ENCODE measurements around the gene ENPP3. TPM values are rescaled to one million over a fixed set of nuclear protein-coding genes. Genes with fewer than 3 reads are reported as not detected.
A peak's percentile ranks its signal among the peaks of the same experiment; 100 is the strongest.

Gene ENPP3
- total RNA-seq, 1 donor from 2014 or later = 5.7 TPM

- Mint-ChIP-seq H3K9me3 (no peaks in the 10 kb centered on the region), H3K4me1 (ENCODE audit: low read depth) (peaks cover 6% of the 10 kb centered on the region), H3K27me3 (ENCODE audit: insufficient read depth) (peaks cover 3% of the 10 kb centered on the region), H3K27ac (no peak overlapping the region), H3K36me3 (ENCODE audit: low read depth) (no peaks in the 10 kb centered on the region), H3K4me3 (no peak overlapping the region)
- no peak for DNase-seq (ENCODE audit: low spot score)
- intact Hi-C loops (cut with micrococcal nuclease) = no loop called here
Measured at GRCh38 chr6:131678442-131678841, 41.3 kb downstream of the ENPP3 start.

- H3K27me3 Mint-ChIP-seq (ENCODE audit: insufficient read depth) = peaks cover 3% of the 10 kb centered on the region
- DNase-seq (ENCODE audit: low spot score) = no peak
- no peaks in the 10 kb centered on the region for H3K36me3 Mint-ChIP-seq (ENCODE audit: low read depth)
- H3K4me3 Mint-ChIP-seq = no peak overlapping the region
- no peaks in the 10 kb centered on the region for H3K9me3 Mint-ChIP-seq
- peaks cover 11% of the 10 kb centered on the region for H3K4me1 Mint-ChIP-seq (ENCODE audit: low read depth)
- intact Hi-C loops (cut with micrococcal nuclease) = loop anchor here (10.0 kb wide), 2 partner anchors 124 to 1056 kb away; partner anchors contain the start of gene ENPP1
- H3K27ac Mint-ChIP-seq = no peak overlapping the region
Measured at GRCh38 chr6:131680868-131681267, 43.8 kb downstream of the ENPP3 start.

- Mint-ChIP-seq H3K27ac (no peak overlapping the region), H3K4me3 (no peak overlapping the region), H3K36me3 (ENCODE audit: low read depth) (no peaks in the 10 kb centered on the region), H3K9me3 (no peaks in the 10 kb centered on the region), H3K27me3 (ENCODE audit: insufficient read depth) (peaks cover 3% of the 10 kb centered on the region), H3K4me1 (ENCODE audit: low read depth) (peaks cover 11% of the 10 kb centered on the region)
- intact Hi-C loops (cut with micrococcal nuclease) = loop anchor here (10.0 kb wide), 2 partner anchors 123 to 1057 kb away; partner anchors contain the start of gene ENPP1
- DNase-seq (ENCODE audit: low spot score) = no peak
Measured at GRCh38 chr6:131681585-131681984, 44.5 kb downstream of the ENPP3 start.

- Mint-ChIP-seq H3K9me3 (no peaks in the 10 kb centered on the region), H3K4me3 (no peak overlapping the region), H3K27me3 (ENCODE audit: insufficient read depth) (peaks cover 3% of the 10 kb centered on the region), H3K36me3 (ENCODE audit: low read depth) (no peaks in the 10 kb centered on the region), H3K4me1 (ENCODE audit: low read depth) (peaks cover 16% of the 10 kb centered on the region), H3K27ac (no peak overlapping the region)
- no peak for DNase-seq (ENCODE audit: low spot score)
- intact Hi-C loops (cut with micrococcal nuclease) = loop anchor here (10.0 kb wide), 2 partner anchors 122 to 1058 kb away; partner anchors contain the start of gene ENPP1
Measured at GRCh38 chr6:131682442-131682841, 45.3 kb downstream of the ENPP3 start.

GRCh38 chr6:131683479-131683878 is 46.4 kb downstream of the ENPP3 start:
- Mint-ChIP-seq H3K4me3 (no peak overlapping the region), H3K9me3 (no peaks in the 10 kb centered on the region), H3K27me3 (ENCODE audit: insufficient read depth) (peaks cover 4% of the 10 kb centered on the region), H3K36me3 (ENCODE audit: low read depth) (no peaks in the 10 kb centered on the region), H3K27ac (no peak overlapping the region), H3K4me1 (ENCODE audit: low read depth) (peaks cover 24% of the 10 kb centered on the region)
- DNase-seq (ENCODE audit: low spot score) = no peak
- intact Hi-C loops (cut with micrococcal nuclease) = loop anchor here (1.0 to 10.0 kb wide), 3 partner anchors 54 to 1059 kb away; partner anchors contain the start of gene ENPP1

- H3K27me3 Mint-ChIP-seq (ENCODE audit: insufficient read depth) = peaks cover 3% of the 10 kb centered on the region
- intact Hi-C loops (cut with micrococcal nuclease) = loop anchor here (10.0 kb wide), 2 partner anchors 119 to 1061 kb away; partner anchors contain the start of gene ENPP1
- no peak for DNase-seq (ENCODE audit: low spot score)
- no peak overlapping the region for H3K4me3 Mint-ChIP-seq
- H3K36me3 Mint-ChIP-seq (ENCODE audit: low read depth) = no peaks in the 10 kb centered on the region
- no peaks in the 10 kb centered on the region for H3K9me3 Mint-ChIP-seq
- H3K27ac Mint-ChIP-seq = no peak overlapping the region
- H3K4me1 Mint-ChIP-seq (ENCODE audit: low read depth) = peaks cover 33% of the 10 kb centered on the region
Measured at GRCh38 chr6:131685266-131685780, 48.2 kb downstream of the ENPP3 start.

- H3K4me3 Mint-ChIP-seq = no peak overlapping the region
- H3K27me3 Mint-ChIP-seq (ENCODE audit: insufficient read depth) = peaks cover 12% of the 10 kb centered on the region
- intact Hi-C loops (cut with micrococcal nuclease) = loop anchor here (10.0 kb wide), 2 partner anchors 118 to 1062 kb away; partner anchors contain the start of gene ENPP1
Measured at GRCh38 chr6:131687022-131687421, 49.9 kb downstream of the ENPP3 start.

GRCh38 chr6:131688286-131688685 is 51.2 kb downstream of the ENPP3 start:
- intact Hi-C loops (cut with micrococcal nuclease) = loop anchor here (1.0 to 10.0 kb wide), 4 partner anchors 48 to 1063 kb away; partner anchors contain the start of genes ENPP1 and MED23
- peaks cover 12% of the 10 kb centered on the region for H3K27me3 Mint-ChIP-seq (ENCODE audit: insufficient read depth)
- H3K4me3 Mint-ChIP-seq = no peak overlapping the region
- H3K27ac Mint-ChIP-seq = peak overlapping the region; percentile 59
- DNase-seq (ENCODE audit: low spot score) = no peak
- no peaks in the 10 kb centered on the region for H3K9me3 Mint-ChIP-seq
- H3K4me1 Mint-ChIP-seq (ENCODE audit: low read depth) = peaks cover 27% of the 10 kb centered on the region
- H3K36me3 Mint-ChIP-seq (ENCODE audit: low read depth) = no peaks in the 10 kb centered on the region

More at GRCh38 chr6:131687022-131687421, 49.9 kb downstream of the ENPP3 start:
- Mint-ChIP-seq H3K9me3 (no peaks in the 10 kb centered on the region), H3K27ac (no peak overlapping the region), H3K4me1 (ENCODE audit: low read depth) (peaks cover 33% of the 10 kb centered on the region), H3K36me3 (ENCODE audit: low read depth) (no peaks in the 10 kb centered on the region)
- DNase-seq (ENCODE audit: low spot score) = no peak

GRCh38 chr6:131692031-131692430 is 54.9 kb downstream of the ENPP3 start:
- intact Hi-C loops (cut with micrococcal nuclease) = no loop called here
- Mint-ChIP-seq H3K4me3 (no peak overlapping the region), H3K9me3 (no peaks in the 10 kb centered on the region), H3K4me1 (ENCODE audit: low read depth) (peaks cover 21% of the 10 kb centered on the region), H3K27ac (no peak overlapping the region), H3K36me3 (ENCODE audit: low read depth) (no peaks in the 10 kb centered on the region), H3K27me3 (ENCODE audit: insufficient read depth) (peaks cover 12% of the 10 kb centered on the region)
- DNase-seq (ENCODE audit: low spot score) = no peak

- Mint-ChIP-seq H3K4me3 (no peak overlapping the region), H3K36me3 (ENCODE audit: low read depth) (no peaks in the 10 kb centered on the region), H3K4me1 (ENCODE audit: low read depth) (peaks cover 16% of the 10 kb centered on the region), H3K9me3 (no peaks in the 10 kb centered on the region), H3K27ac (no peak overlapping the region), H3K27me3 (ENCODE audit: insufficient read depth) (peaks cover 12% of the 10 kb centered on the region)
- DNase-seq (ENCODE audit: low spot score) = no peak
- intact Hi-C loops (cut with micrococcal nuclease) = no loop called here
Measured at GRCh38 chr6:131692589-131692988, 55.5 kb downstream of the ENPP3 start.

GRCh38 chr6:131693384-131693783 is 56.3 kb downstream of the ENPP3 start:
- Mint-ChIP-seq H3K27me3 (ENCODE audit: insufficient read depth) (peaks cover 13% of the 10 kb centered on the region), H3K4me1 (ENCODE audit: low read depth) (peaks cover 10% of the 10 kb centered on the region), H3K9me3 (no peaks in the 10 kb centered on the region), H3K27ac (no peak overlapping the region), H3K4me3 (no peak overlapping the region), H3K36me3 (ENCODE audit: low read depth) (no peaks in the 10 kb centered on the region)
- intact Hi-C loops (cut with micrococcal nuclease) = no loop called here
- DNase-seq (ENCODE audit: low spot score) = no peak

- no peaks in the 10 kb centered on the region for H3K4me1 Mint-ChIP-seq (ENCODE audit: low read depth)
- intact Hi-C loops (cut with micrococcal nuclease) = no loop called here
- peaks cover 10% of the 10 kb centered on the region for H3K27me3 Mint-ChIP-seq (ENCODE audit: insufficient read depth)
- no peak for DNase-seq (ENCODE audit: low spot score)
- no peak overlapping the region for H3K27ac Mint-ChIP-seq
- no peaks in the 10 kb centered on the region for H3K36me3 Mint-ChIP-seq (ENCODE audit: low read depth)
- no peaks in the 10 kb centered on the region for H3K9me3 Mint-ChIP-seq
- no peak overlapping the region for H3K4me3 Mint-ChIP-seq
Measured at GRCh38 chr6:131694832-131695426, 57.8 kb downstream of the ENPP3 start.

GRCh38 chr6:131696956-131697355 is 59.9 kb downstream of the ENPP3 start:
- H3K27ac Mint-ChIP-seq = no peak overlapping the region
- H3K27me3 Mint-ChIP-seq (ENCODE audit: insufficient read depth) = peaks cover 1% of the 10 kb centered on the region
- intact Hi-C loops (cut with micrococcal nuclease) = no loop called here
- H3K4me1 Mint-ChIP-seq (ENCODE audit: low read depth) = no peaks in the 10 kb centered on the region
- no peak overlapping the region for H3K4me3 Mint-ChIP-seq
- H3K9me3 Mint-ChIP-seq = no peaks in the 10 kb centered on the region
- H3K36me3 Mint-ChIP-seq (ENCODE audit: low read depth) = no peaks in the 10 kb centered on the region
- DNase-seq (ENCODE audit: low spot score) = no peak

All from activated T-helper 1 cell treated with anti-CD3 and anti-CD28 coated beads, Interleukin-12 subunit alpha, Interleukin-12 subunit beta, Interleukin-2, Interleukin-4 antibody, amounts not matched to agents 30 ng/mL and 10 ng/mL and 1 ng/mL, durations not matched to agents 14 hours and 24 hours and 36 hours (primary cell).